Measurements from ENCODE around the gene ENPP6.
A peak's percentile ranks its signal among the peaks of the same experiment; 100 is the strongest.

Gene ENPP6

GRCh38 chr4:184217634-184218033 lies at the start of gene ENPP6:
Gene ENPP6, minus strand, starts transcription at chr4:184217873. Its CDS starts 54 bp downstream, at chr4:184217819.
- DNase-seq = peak in 3 of 56 donors; percentile 5 to 19 (median 19)

- DNase-seq = no peak
Observed at GRCh38 chr4:184267206-184267608, 49.5 kb upstream of the ENPP6 start.

- peak in 1 of 56 donors; percentile 44 for DNase-seq
Observed at GRCh38 chr4:184265546-184266351, 48.1 kb upstream of the ENPP6 start.

GRCh38 chr4:184263910-184264732 lies 46.4 kb upstream of the ENPP6 start:
- peak in 55 of 56 donors; percentile 22 to 98 (median 80) for DNase-seq

- no peak for DNase-seq
Observed at GRCh38 chr4:184263461-184263860, 45.8 kb upstream of the ENPP6 start.

GRCh38 chr4:184262901-184263300 lies 45.2 kb upstream of the ENPP6 start:
- no peak for DNase-seq

GRCh38 chr4:184261246-184261645 lies 43.6 kb upstream of the ENPP6 start:
- no peak for DNase-seq

- no peak for DNase-seq
Observed at GRCh38 chr4:184259866-184260265, 42.2 kb upstream of the ENPP6 start.

GRCh38 chr4:184259081-184259480 lies 41.4 kb upstream of the ENPP6 start:
- no peak for DNase-seq

- DNase-seq = peak in 2 of 56 donors; percentile 37 to 55
Observed at GRCh38 chr4:184255871-184256642, 38.4 kb upstream of the ENPP6 start.

GRCh38 chr4:184255361-184255760 lies 37.7 kb upstream of the ENPP6 start:
- DNase-seq = peak in 48 of 56 donors; percentile 13 to 79 (median 45)

GRCh38 chr4:184253072-184253420 lies 35.4 kb upstream of the ENPP6 start:
- no peak for DNase-seq

GRCh38 chr4:184252136-184253071 lies 34.7 kb upstream of the ENPP6 start:
- no peak for DNase-seq

GRCh38 chr4:184251670-184251980 lies 34.0 kb upstream of the ENPP6 start:
- DNase-seq = no peak

GRCh38 chr4:184250795-184251669 lies 33.4 kb upstream of the ENPP6 start:
- peak in 2 of 56 donors; percentile 14 to 17 for DNase-seq

GRCh38 chr4:184248216-184248615 lies 30.5 kb upstream of the ENPP6 start:
- DNase-seq = no peak

- DNase-seq = no peak
Observed at GRCh38 chr4:184247421-184247820, 29.7 kb upstream of the ENPP6 start.

GRCh38 chr4:184246426-184246825 lies 28.8 kb upstream of the ENPP6 start:
- DNase-seq = no peak

- DNase-seq = no peak
Observed at GRCh38 chr4:184238072-184238745, 20.5 kb upstream of the ENPP6 start.
